HG02885 (cell line): ENCODE data around the gene GALNTL6.
A peak's percentile ranks its signal among the peaks of the same experiment; 100 is the strongest.

Source experiments
- ATAC-seq: cut with Tn5 transposase; IDR thresholded peaks from one replicate; pipeline ENCODE4 v1.9.1; 2021; ENCODE audit warnings: mild to moderate bottlenecking; ENCODE audit not compliant: unreplicated experiment, poor library complexity

GALNTL6 gene

GRCh38 chr4:172992648-172993378 is 1179.6 kb downstream of the GALNTL6 start:
- no peak for ATAC-seq

GRCh38 chr4:172995161-172995560 is 1182.0 kb downstream of the GALNTL6 start:
- no peak for ATAC-seq

- no peak for ATAC-seq
Observed at GRCh38 chr4:172995704-172996103, 1182.5 kb downstream of the GALNTL6 start.

- peak; percentile 38 for ATAC-seq
Observed at GRCh38 chr4:172996571-172997216, 1183.5 kb downstream of the GALNTL6 start.

- ATAC-seq = no peak
Observed at GRCh38 chr4:172997217-172997609, 1184.0 kb downstream of the GALNTL6 start.

- ATAC-seq = no peak
Observed at GRCh38 chr4:172997856-172998255, 1184.7 kb downstream of the GALNTL6 start.

- no peak for ATAC-seq
Observed at GRCh38 chr4:172998527-172999469, 1185.6 kb downstream of the GALNTL6 start.

- ATAC-seq = no peak
Observed at GRCh38 chr4:173001571-173001970, 1188.4 kb downstream of the GALNTL6 start.

GRCh38 chr4:173002830-173003561 is 1189.8 kb downstream of the GALNTL6 start:
- no peak for ATAC-seq

GRCh38 chr4:173005912-173006633 is 1192.9 kb downstream of the GALNTL6 start:
- ATAC-seq = no peak

- ATAC-seq = no peak
Observed at GRCh38 chr4:173008436-173008835, 1195.2 kb downstream of the GALNTL6 start.

- ATAC-seq = no peak
Observed at GRCh38 chr4:173009129-173009823, 1196.1 kb downstream of the GALNTL6 start.

GRCh38 chr4:173012608-173013007 is 1199.4 kb downstream of the GALNTL6 start:
- no peak for ATAC-seq

- peak; percentile 73 for ATAC-seq
Observed at GRCh38 chr4:173013232-173013930, 1200.2 kb downstream of the GALNTL6 start.

GRCh38 chr4:173014113-173014558 is 1200.9 kb downstream of the GALNTL6 start:
- ATAC-seq = no peak

- ATAC-seq = no peak
Observed at GRCh38 chr4:173014836-173015235, 1201.6 kb downstream of the GALNTL6 start.

- ATAC-seq = no peak
Observed at GRCh38 chr4:173017802-173018201, 1204.6 kb downstream of the GALNTL6 start.

GRCh38 chr4:173018446-173018845 is 1205.2 kb downstream of the GALNTL6 start:
- ATAC-seq = no peak
